GM12891 (cell line): Measurements from ENCODE around the gene TCAP.

Experiments
- POLR2A ChIP-seq: IDR thresholded peaks from 2 replicates; pipeline ENCODE4 v1.6.1; 2011; ENCODE audit warnings: low read depth, low read length, control low read depth
- SPI1 ChIP-seq: IDR thresholded peaks from 2 replicates; pipeline ENCODE4 v1.6.1; 2011; ENCODE audit warnings: low read depth, low read length, control low read depth
- TAF1 ChIP-seq: IDR thresholded peaks from 2 replicates; pipeline ENCODE4 v1.6.1; 2011; ENCODE audit warnings: low read depth, low read length, control low read depth

DNA sequence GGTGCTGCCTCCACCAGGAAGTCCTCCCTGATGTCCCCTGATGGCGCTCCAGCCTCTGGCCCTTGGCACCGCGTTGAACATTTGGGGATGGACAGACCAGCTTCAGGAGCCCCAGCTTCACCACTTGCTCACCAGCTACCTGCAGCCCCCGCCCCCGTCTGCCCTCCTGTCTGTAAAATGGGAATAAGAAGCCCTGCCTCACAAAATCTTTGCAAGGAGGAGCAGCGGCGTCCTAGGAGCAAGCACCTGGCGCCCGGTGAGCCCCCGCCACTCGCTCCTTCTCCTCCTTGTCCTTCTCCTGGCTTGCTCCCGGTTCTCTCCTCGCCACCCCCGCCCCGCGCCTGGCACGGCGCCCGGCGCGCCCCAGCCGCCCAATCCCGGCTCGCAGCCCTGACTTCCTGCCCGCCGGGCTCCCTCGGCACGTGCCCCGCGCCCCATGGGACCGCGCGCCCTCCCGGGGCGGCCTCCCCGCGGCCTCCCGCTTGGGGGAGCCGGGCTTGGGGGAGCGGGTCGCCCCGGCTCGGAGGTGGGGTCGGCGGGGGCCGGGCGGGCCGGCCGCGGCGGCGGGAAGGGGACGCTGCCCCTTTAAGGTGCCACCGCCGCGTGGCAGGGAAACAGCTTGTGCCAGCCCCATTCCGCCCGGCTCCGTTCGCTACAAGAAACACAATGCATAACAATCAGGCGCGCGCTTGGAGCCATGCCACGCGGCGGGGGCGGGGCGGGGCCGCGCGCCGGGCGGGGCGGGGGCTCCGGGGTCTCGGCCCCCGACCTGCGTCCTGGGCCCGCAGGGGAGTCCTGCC lies 47.5 kb upstream of the TCAP start:
- TF ChIP-seq POLR2A (no peak), SPI1 (no peak), TAF1 (no peak)
